GM12878 (cell line): ENCODE measurements around the gene GAS2. TPM values are rescaled to one million over a fixed set of nuclear protein-coding genes. Genes with fewer than 3 reads are reported as not detected.

Source experiments
- CUX1 ChIP-seq: IDR thresholded peaks from 2 replicates; pipeline ENCODE4 v1.6.1; 2012; ENCODE audit warnings: improper control_type of control experiment, low read depth, low read length; ENCODE audit not compliant: insufficient replicate concordance
- KLF5 ChIP-seq: fragments of 450-650 bp; IDR thresholded peaks from 2 replicates; pipeline ENCODE4 v1.6.1; 2014; ENCODE audit warnings: mild to moderate bottlenecking; ENCODE audit not compliant: partially characterized antibody
- TBL1XR1 ChIP-seq: IDR thresholded peaks from 2 replicates; pipeline ENCODE4 v1.6.1; 2012; ENCODE audit warnings: low read depth, low read length, improper control_type of control experiment
- YY1 ChIP-seq: IDR thresholded peaks from 2 replicates; pipeline ENCODE4 v1.6.1; 2011; ENCODE audit warnings: low read depth, mild to moderate bottlenecking, low read length
- ZBTB40 ChIP-seq: fragments of 450-650 bp; IDR thresholded peaks from 2 replicates; pipeline ENCODE4 v1.6.1; 2016; ENCODE audit warnings: mild to moderate bottlenecking, moderate library complexity, borderline replicate concordance
- ZNF207 ChIP-seq: fragments of 450-650 bp; IDR thresholded peaks from 2 replicates; pipeline ENCODE4 v1.6.1; 2014; ENCODE audit warnings: antibody characterized with exemption, mild to moderate bottlenecking, borderline replicate concordance
- ZNF592 ChIP-seq: fragments of 450-650 bp; IDR thresholded peaks from 2 replicates; pipeline ENCODE4 v1.6.1; 2017; ENCODE audit warnings: mild to moderate bottlenecking, moderate library complexity
- ZNF687 ChIP-seq: fragments of 450-650 bp; IDR thresholded peaks from 2 replicates; pipeline ENCODE4 v1.6.1; 2017; ENCODE audit warnings: mild to moderate bottlenecking, moderate library complexity
- polyA plus RNA-seq, 11 experiments: library from polyadenylated mRNA; depleted of rRNA in 4 of 11; unstranded in 6 of 11; stranded (reverse) in 5 of 11; fragments of >200 nt; fragmentation: Nextera tagmentation in 4 of 11; fragmentation: Illumina TruSeq in 1 of 11; extraction: Ambion mirVana in 4 of 11; extraction: Trizol in 1 of 11; gene quantifications; 1 replicate in 1 of 11; 2 replicates in 10 of 11; pipeline versions ENCODE4 v1.2.1 to v1.2.3, GENCODE V29; 2011 to 2016; ENCODE audit warnings: inconsistent platforms in 2 of 11, missing spikeins in 2 of 11, low read depth in 1 of 11
- total RNA-seq, 4 experiments: library from RNA; depleted of rRNA in 3 of 4; stranded (reverse); fragments of >200 nt in 3 of 4; fragmentation: Illumina TruSeq in 1 of 4; extraction: Trizol in 1 of 4; gene quantifications; 2 replicates each; pipeline versions ENCODE4 v1.2.1 to v1.2.3, GENCODE V29; 2013 to 2021

GAS2 gene
- total and polyA plus RNA-seq, 10 of the 15 experiments (the other 5 are each of a cell fraction or from before 2014, with no cell fraction given): 16.4 to 81.4 (median 26.2) TPM

- TF ChIP-seq ZNF687 (peak; percentile 35; the same call in 1 of the 2 replicates), ZNF207 (peak; percentile 65; the same call in 1 of the 2 replicates), ZBTB40 (no peak), YY1 (no peak), TBL1XR1 (no peak), CUX1 (no peak), KLF5 (no peak), ZNF592 (0 out of 2 replicates have a peak, but pooled peaks have one; percentile 38)
These were observed 10.9 kb downstream of the GAS2 start (continued) for GRCh38 chr11:22677153-22677903.
